Stimulated activated CD4-positive, alpha-beta T cell treated with anti-CD3 and anti-CD28 coated beads, TNF-alpha, amount 100 ng/mL, for 4 hours (primary cell): Measurements from ENCODE around the gene INPP5E.
"Not testable (repeated sequence)": the region's sequence is repeated elsewhere in the genome, so short reads cannot be mapped to it uniquely, and the experiment has no call there.

Experiments used
- DNase-seq, 3 experiments: peaks; one replicate each; pipeline ENCODE4 v3.0.0-alpha.2; 2020; ENCODE audit warnings: low read depth in 3 of 3

The INPP5E gene

GRCh38 chr9:136429683-136430491 is 9.8 kb downstream of the INPP5E start:
- DNase-seq = no peak

- no peak for DNase-seq
Measured at GRCh38 chr9:136429075-136429628, 10.5 kb downstream of the INPP5E start.

GRCh38 chr9:136426787-136427186 is 12.9 kb downstream of the INPP5E start:
- DNase-seq = no peak

GRCh38 chr9:136425367-136425766 is 14.3 kb downstream of the INPP5E start:
- DNase-seq = not testable (repeated sequence)

- DNase-seq = no peak
Measured at GRCh38 chr9:136424750-136425362, 14.8 kb downstream of the INPP5E start.

GRCh38 chr9:136423432-136424146 is 16.1 kb downstream of the INPP5E start:
- DNase-seq = no peak

GRCh38 chr9:136422876-136423275 is 16.8 kb downstream of the INPP5E start:
- DNase-seq = no peak

- no peak for DNase-seq
Measured at GRCh38 chr9:136421791-136422190, 17.9 kb downstream of the INPP5E start.

- DNase-seq = no peak
Measured at GRCh38 chr9:136419092-136419420, 20.6 kb downstream of the INPP5E start.

GRCh38 chr9:136418182-136419091 is 21.2 kb downstream of the INPP5E start:
- no peak for DNase-seq

- no peak for DNase-seq
Measured at GRCh38 chr9:136416914-136417313, 22.7 kb downstream of the INPP5E start.

- DNase-seq = no peak
Measured at GRCh38 chr9:136416427-136416826, 23.2 kb downstream of the INPP5E start.

GRCh38 chr9:136412962-136413361 is 26.7 kb downstream of the INPP5E start:
- DNase-seq = no peak

- no peak for DNase-seq
Measured at GRCh38 chr9:136411378-136411777, 28.3 kb downstream of the INPP5E start.

- DNase-seq = peak; percentile 97 to 99 (median 97)
Measured at GRCh38 chr9:136410500-136411287, 29.0 kb downstream of the INPP5E start, which contains the start of the genes ENTR1 and PMPCA. TSS of gene ENTR1 (minus strand) at chr9:136410614. CDS start at chr9:136410397, 217 bp downstream. TSS of gene PMPCA (plus strand) at chr9:136410658. CDS start at chr9:136410669, 11 bp downstream.

GRCh38 chr9:136409557-136410455 is 29.8 kb downstream of the INPP5E start:
- DNase-seq = peak in 2 of 3 experiments; percentile 24 to 32

GRCh38 chr9:136407911-136408310 is 31.7 kb downstream of the INPP5E start:
- no peak for DNase-seq

- DNase-seq = not testable (repeated sequence)
Measured at GRCh38 chr9:136407061-136407460, 32.6 kb downstream of the INPP5E start.

GRCh38 chr9:136405904-136406303 is 33.7 kb downstream of the INPP5E start:
- not testable (repeated sequence) for DNase-seq
